Thoracic aorta (tissue), 2 donors: Measurements from ENCODE around the gene OBP2B. TPM values are rescaled to one million over a fixed set of nuclear protein-coding genes. Genes with fewer than 3 reads are reported as not detected.

Experiments
- ATAC-seq: fragments of 150-250 bp; one replicate; pipeline ENCODE4 v1.8.0; 2017; ENCODE audit warnings: low read depth; ENCODE audit not compliant: insufficient number of reproducible peaks, low FRiP score
- DNase-seq: peaks from one replicate; pipeline ENCODE4 v3.0.0-alpha.2; 2020; ENCODE audit warnings: low spot score
- H3K27ac ChIP-seq, 2 donors: fragments of 200-600 bp; sonication (generic); 1 replicate in 1 of 2; 2 replicates in 1 of 2; pipeline ENCODE4 v1.5.1; 2016; ENCODE audit warnings: mild to moderate bottlenecking in 2 of 2, moderate library complexity in 2 of 2
- H3K27me3 ChIP-seq: fragments of 200-600 bp; sonication (generic); replicated peaks from 2 replicates; pipeline ENCODE4 v1.6.0; 2016; ENCODE audit warnings: mild to moderate bottlenecking; ENCODE audit not compliant: insufficient read depth
- H3K36me3 ChIP-seq: fragments of 200-600 bp; sonication (generic); one replicate; pipeline ENCODE4 v1.5.1; 2016
- H3K4me1 ChIP-seq, 2 donors: fragments of 200-600 bp; sonication (generic); 1 replicate in 1 of 2; 2 replicates in 1 of 2; pipeline versions ENCODE4 v1.5.1 to v1.6.0; 2016; ENCODE audit warnings: low read depth in 2 of 2, mild to moderate bottlenecking in 1 of 2; ENCODE audit not compliant: control insufficient read depth in 1 of 2
- H3K4me3 ChIP-seq: fragments of 200-600 bp; sonication (generic); 2 replicates; pipeline ENCODE4 v1.5.1; 2016; ENCODE audit warnings: mild to moderate bottlenecking
- H3K9me3 ChIP-seq: fragments of 200-600 bp; sonication (generic); 2 replicates; pipeline ENCODE4 v1.5.1; 2016
- CTCF ChIP-seq: fragments of 200-600 bp; sonication (generic); IDR thresholded peaks from one replicate; pipeline ENCODE4 v1.5.1; 2019; ENCODE audit warnings: antibody characterized with exemption
- total RNA-seq, 2 donors: library from RNA; depleted of rRNA; stranded (reverse); fragments of >200 nt; gene quantifications; one replicate each; pipeline versions ENCODE4 v1.1.0 to v1.2.3, GENCODE V29; 2016

OBP2B gene
- total RNA-seq, 2 donors from 2014 or later: not detected

GRCh38 chr9:133189826-133190225, 19.2 kb downstream of the OBP2B start:
- H3K4me1 ChIP-seq: no peaks in the 10 kb centered on the region
- H3K27me3 ChIP-seq: no peaks in the 10 kb centered on the region
- no peak overlapping the region for H3K27ac ChIP-seq
- no peak for ATAC-seq
- no peak for DNase-seq
- no peaks in the 10 kb centered on the region for H3K9me3 ChIP-seq
- TF ChIP-seq CTCF: no peak
- H3K36me3 ChIP-seq: no peaks in the 10 kb centered on the region
- H3K4me3 ChIP-seq: no peak overlapping the region

GRCh38 chr9:133188843-133189180, 20.2 kb downstream of the OBP2B start:
- no peaks in the 10 kb centered on the region for H3K9me3 ChIP-seq
- no peak for ATAC-seq
- no peak overlapping the region for H3K4me3 ChIP-seq
- TF ChIP-seq CTCF: no peak
- H3K36me3 ChIP-seq: no peaks in the 10 kb centered on the region
- DNase-seq: no peak
- no peaks in the 10 kb centered on the region for H3K27me3 ChIP-seq
- H3K4me1 ChIP-seq: no peaks in the 10 kb centered on the region
- H3K27ac ChIP-seq: no peak overlapping the region

DNA sequence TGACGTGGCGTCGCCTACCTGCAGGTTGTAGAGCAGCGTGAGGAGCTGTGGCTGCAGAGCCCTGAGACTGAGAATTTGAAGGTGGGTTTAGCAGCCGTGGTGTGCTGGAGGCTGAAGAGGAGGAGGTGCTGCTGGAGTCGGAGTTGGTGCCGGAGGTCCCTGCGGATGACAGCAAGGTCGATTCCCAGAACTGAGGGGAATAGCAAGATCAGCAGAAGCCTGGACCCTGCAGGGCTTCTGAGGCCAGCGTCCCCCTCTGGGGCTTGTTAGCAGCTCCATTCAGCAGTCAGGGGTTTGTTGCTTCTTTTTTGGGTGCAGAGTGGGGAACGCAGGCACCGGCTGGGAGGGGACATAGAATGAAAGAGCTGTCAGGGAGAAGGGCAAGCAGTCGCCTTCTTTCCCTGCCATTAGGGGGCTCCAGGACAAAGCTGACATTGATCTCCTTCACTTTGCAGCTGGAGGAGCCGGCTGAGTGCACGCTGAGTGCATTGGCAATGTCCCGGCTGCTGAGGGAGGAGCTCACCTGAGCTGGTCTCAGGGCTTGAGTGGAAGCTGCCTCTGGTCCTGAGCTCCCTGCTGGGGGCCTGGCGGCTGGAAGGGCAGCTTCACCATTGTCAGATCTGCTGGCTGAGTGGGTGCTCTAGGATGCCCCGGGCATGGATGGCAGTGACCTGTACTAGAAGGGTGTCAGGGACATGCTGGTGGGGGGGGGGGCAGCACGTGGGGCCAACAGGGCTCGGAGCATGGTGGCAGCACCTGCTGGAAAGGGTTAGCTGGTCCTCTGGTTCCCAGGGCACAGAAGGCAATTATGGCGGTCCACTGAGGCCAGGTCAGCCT, 20.8 kb downstream of the OBP2B start:
- no peak overlapping the region for H3K4me3 ChIP-seq
- H3K27ac ChIP-seq: no peak overlapping the region
- no peaks in the 10 kb centered on the region for H3K4me1 ChIP-seq
- DNase-seq: no peak
- H3K9me3 ChIP-seq: no peaks in the 10 kb centered on the region
- no peaks in the 10 kb centered on the region for H3K27me3 ChIP-seq
- no peak for ATAC-seq
- no peak for TF ChIP-seq CTCF
- no peaks in the 10 kb centered on the region for H3K36me3 ChIP-seq

DNA sequence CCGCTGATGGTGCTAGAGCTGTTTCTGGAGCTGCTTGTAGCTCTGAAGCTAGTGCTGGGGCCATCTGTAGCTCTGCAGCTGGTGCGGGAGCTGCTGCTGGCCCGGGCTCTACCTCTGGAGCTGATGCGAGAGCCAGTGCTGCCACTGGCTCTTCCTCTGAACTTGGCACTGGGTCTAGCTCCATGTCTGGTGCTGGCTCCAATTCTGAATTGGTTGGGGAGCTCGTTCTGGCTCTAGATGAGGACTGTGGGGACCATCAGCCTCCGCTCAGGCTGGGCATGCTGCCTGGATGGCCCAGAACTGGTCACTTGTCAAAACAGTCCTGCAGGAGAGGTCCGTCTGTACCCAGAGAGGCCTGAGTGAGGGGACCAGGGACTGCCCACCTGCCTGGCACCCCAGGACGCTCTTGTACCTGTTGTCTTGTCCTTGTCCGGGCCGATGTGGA, 21.5 kb downstream of the OBP2B start:
- no peak for DNase-seq
- Histone ChIP-seq H3K9me3 (no peaks in the 10 kb centered on the region), H3K27me3 (no peaks in the 10 kb centered on the region), H3K4me1 (no peaks in the 10 kb centered on the region), H3K36me3 (no peaks in the 10 kb centered on the region), H3K4me3 (no peak overlapping the region), H3K27ac (no peak overlapping the region)
- no peak for ATAC-seq
- no peak for TF ChIP-seq CTCF

DNA sequence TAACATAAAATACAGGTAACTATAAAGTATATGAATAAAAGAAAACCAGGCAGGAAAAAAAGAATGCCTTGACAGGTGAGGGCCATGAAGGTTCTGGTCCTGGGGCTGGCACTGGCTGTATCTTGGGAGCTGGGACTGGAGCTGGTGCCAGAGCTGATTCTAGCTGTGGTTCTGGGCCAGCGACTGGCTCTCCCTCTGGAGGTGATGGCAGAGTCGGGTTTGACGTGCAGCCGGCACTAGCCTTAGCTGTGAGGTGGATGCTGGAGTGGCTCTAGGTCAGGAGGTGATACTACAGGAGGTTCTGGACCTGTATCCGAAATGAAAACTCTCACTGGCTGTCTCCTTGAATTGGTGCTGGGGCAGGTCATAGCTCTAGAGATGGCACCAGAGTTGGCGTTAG, 22.3 kb downstream of the OBP2B start:
- ATAC-seq (no peak), DNase-seq (no peak)
- no peaks in the 10 kb centered on the region for H3K27me3 ChIP-seq

More for the DNA sequence above, 22.3 kb downstream of the OBP2B start:
- Histone ChIP-seq H3K9me3 (no peaks in the 10 kb centered on the region), H3K4me1 (no peaks in the 10 kb centered on the region), H3K27ac (no peak overlapping the region), H3K4me3 (no peak overlapping the region), H3K36me3 (no peaks in the 10 kb centered on the region)
- no peak for TF ChIP-seq CTCF
